Measurements from ENCODE around the gene MAIP1. TPM values are rescaled to one million over a fixed set of nuclear protein-coding genes. Genes with fewer than 3 reads are reported as not detected.

Gene MAIP1
- total RNA-seq, 1 donor from 2014 or later = 18.1 TPM

DNA sequence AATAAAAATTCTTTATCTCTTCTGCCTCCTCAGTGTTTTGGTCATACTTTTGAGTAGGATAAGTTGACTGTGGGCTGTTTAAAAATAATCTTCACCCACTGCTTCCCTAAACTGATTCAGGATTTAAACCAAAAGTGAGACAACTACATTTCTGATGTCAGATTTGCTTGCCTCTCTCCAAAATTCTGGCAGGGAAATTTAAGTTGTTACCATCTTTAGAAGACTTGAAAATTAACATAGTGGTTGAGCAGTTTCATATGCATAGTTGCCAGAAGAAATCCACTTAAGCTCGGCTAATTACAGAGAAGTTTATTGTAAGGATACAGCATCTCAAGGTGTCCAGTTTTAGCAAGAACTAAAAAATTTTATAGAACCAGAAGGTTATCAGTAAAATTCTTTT, 57.0 kb downstream of the MAIP1 start:
- DNase-seq = no peak
- TF ChIP-seq, protein P1, sequence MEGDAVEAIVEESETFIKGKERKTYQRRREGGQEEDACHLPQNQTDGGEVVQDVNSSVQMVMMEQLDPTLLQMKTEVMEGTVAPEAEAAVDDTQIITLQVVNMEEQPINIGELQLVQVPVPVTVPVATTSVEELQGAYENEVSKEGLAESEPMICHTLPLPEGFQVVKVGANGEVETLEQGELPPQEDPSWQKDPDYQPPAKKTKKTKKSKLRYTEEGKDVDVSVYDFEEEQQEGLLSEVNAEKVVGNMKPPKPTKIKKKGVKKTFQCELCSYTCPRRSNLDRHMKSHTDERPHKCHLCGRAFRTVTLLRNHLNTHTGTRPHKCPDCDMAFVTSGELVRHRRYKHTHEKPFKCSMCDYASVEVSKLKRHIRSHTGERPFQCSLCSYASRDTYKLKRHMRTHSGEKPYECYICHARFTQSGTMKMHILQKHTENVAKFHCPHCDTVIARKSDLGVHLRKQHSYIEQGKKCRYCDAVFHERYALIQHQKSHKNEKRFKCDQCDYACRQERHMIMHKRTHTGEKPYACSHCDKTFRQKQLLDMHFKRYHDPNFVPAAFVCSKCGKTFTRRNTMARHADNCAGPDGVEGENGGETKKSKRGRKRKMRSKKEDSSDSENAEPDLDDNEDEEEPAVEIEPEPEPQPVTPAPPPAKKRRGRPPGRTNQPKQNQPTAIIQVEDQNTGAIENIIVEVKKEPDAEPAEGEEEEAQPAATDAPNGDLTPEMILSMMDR (IDR thresholded peaks at IDR 0.05; ENCODE audit: partially characterized antibody, unreplicated experiment) = no peak
- no peaks in the 10 kb centered on the region for H3K4me1 Mint-ChIP-seq (ENCODE audit: low read depth, unreplicated experiment)

More for the DNA sequence above, 57.0 kb downstream of the MAIP1 start:
- Mint-ChIP-seq H3K9me3 (ENCODE audit: unreplicated experiment) (peaks cover 2% of the 10 kb centered on the region), H3K4me3 (ENCODE audit: unreplicated experiment) (no peak overlapping the region), H3K36me3 (ENCODE audit: unreplicated experiment) (peaks cover 16% of the 10 kb centered on the region), H3K27ac (ENCODE audit: unreplicated experiment) (no peak overlapping the region), H3K27me3 (ENCODE audit: unreplicated experiment) (no peaks in the 10 kb centered on the region)

Other genes starting within 250 kb of the MAIP1 start
- 0.74 TPM for gene FTCDNL1, start 104.4 kb upstream of the MAIP1 start, total RNA-seq (ENCODE audit: unreplicated experiment)
- gene C2orf69, start 44.3 kb upstream of the MAIP1 start, total RNA-seq (ENCODE audit: unreplicated experiment) = 27.3 TPM
- gene TYW5, start 91 bp upstream of the MAIP1 start, total RNA-seq (ENCODE audit: unreplicated experiment) = 8.5 TPM

All from glutamatergic neuron (in vitro differentiated cells).